HFFc6 (cell line): ENCODE measurements around the gene ARSB. TPM values are rescaled to one million over a fixed set of nuclear protein-coding genes. Genes with fewer than 3 reads are reported as not detected.
"Not testable (repeated sequence)": the region's sequence is repeated elsewhere in the genome, so short reads cannot be mapped to it uniquely, and the experiment has no call there.

Experiments used
- DNase-seq: peaks from one replicate; pipeline ENCODE4 v3.0.0-alpha.2; 2018
- H3K27ac Mint-ChIP-seq: 2 replicates; pipeline ENCODE4 v1.8.0; 2020; ENCODE audit warnings: mild to moderate bottlenecking, mixed read lengths
- H3K27me3 Mint-ChIP-seq: 2 replicates; pipeline ENCODE4 v1.8.0; 2021; ENCODE audit warnings: mild to moderate bottlenecking, moderate library complexity, mixed read lengths; ENCODE audit not compliant: insufficient read depth
- H3K36me3 Mint-ChIP-seq: 2 replicates; pipeline ENCODE4 v1.8.0; 2021; ENCODE audit warnings: low read depth, mixed read lengths
- H3K4me1 Mint-ChIP-seq: 2 replicates; pipeline ENCODE4 v1.8.0; 2020; ENCODE audit warnings: low read depth, mixed read lengths
- H3K4me3 Mint-ChIP-seq: 2 replicates; pipeline ENCODE4 v1.8.0; 2020; ENCODE audit warnings: mild to moderate bottlenecking, moderate library complexity, mixed read lengths
- H3K9me3 Mint-ChIP-seq: 2 replicates; pipeline ENCODE4 v1.8.0; 2020; ENCODE audit warnings: mild to moderate bottlenecking, mixed read lengths
- total RNA-seq, 6 experiments: library from RNA; stranded (reverse); fragmentation: NEBNext Ultra II Directional; extraction: Animal tissue kit (Norgen Biotek cat#: 25700); gene quantifications; 2 replicates in 1 of 6; 3 replicates in 5 of 6; pipeline ENCODE4 v1.2.3, GENCODE V29; 2021
- TF ChIP-seq, protein P1 (sequence below): fragments of 200-600 bp; sonication (generic); IDR thresholded peaks from 2 replicates; pipeline ENCODE4 v1.5.0; 2021; ENCODE audit warnings: antibody characterized with exemption, mild to moderate bottlenecking

ARSB gene
- total RNA-seq, 6 experiments from 2014 or later, result 24.4 to 32.7 (median 27.8) TPM

DNA sequence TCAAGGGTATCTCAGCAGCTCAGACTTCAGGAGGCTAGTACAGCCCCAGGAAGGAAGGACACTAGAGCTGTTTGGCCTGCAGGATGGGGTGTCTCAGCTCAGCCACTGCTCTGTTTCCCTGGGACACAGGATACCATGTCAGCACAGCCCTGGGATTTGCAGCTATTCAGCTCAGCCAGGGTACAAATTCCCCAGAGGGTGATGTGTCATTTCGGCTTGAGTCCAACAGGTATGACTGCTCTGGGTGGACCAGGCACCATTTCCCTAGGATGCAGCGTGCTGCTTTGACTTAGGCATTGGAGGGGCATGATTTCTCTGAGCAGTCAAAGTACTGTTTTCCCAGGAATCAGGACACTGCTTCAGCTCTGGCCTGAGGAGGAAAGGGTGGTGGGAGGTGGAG is 130.1 kb downstream of the ARSB start:
- Mint-ChIP-seq H3K9me3 (peaks cover 8% of the 10 kb centered on the region), H3K4me3 (no peak overlapping the region), H3K4me1 (no peaks in the 10 kb centered on the region)

DNA sequence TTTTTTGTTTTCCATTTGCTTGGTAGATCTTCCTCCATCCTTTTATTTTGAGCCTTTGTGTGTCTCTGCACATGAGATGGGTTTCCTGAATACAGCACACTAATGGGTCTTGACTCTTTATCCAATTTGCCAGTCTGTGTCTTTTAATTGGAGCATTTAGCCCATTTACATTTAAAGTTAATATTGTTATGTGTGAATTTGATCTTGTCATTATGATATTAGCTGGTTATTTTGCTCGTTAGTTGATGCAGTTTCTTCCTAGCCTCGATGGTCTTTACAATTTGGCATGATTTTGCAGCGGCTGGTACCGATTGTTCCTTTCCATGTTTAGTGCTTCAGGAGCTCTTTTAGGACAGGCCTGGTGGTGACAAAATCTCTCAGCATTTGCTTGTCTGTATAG is 133.2 kb downstream of the ARSB start:
- H3K9me3 Mint-ChIP-seq, H3K27me3 Mint-ChIP-seq, DNase-seq, H3K4me3 Mint-ChIP-seq, H3K27ac Mint-ChIP-seq, H3K4me1 Mint-ChIP-seq: not testable (repeated sequence)
- peaks cover 11% of the 10 kb centered on the region for H3K36me3 Mint-ChIP-seq

More for the DNA sequence above, 130.1 kb downstream of the ARSB start:
- H3K27me3 Mint-ChIP-seq, result peaks cover 1% of the 10 kb centered on the region; the same call in 1 of the 2 replicates
- TF ChIP-seq, protein P1, sequence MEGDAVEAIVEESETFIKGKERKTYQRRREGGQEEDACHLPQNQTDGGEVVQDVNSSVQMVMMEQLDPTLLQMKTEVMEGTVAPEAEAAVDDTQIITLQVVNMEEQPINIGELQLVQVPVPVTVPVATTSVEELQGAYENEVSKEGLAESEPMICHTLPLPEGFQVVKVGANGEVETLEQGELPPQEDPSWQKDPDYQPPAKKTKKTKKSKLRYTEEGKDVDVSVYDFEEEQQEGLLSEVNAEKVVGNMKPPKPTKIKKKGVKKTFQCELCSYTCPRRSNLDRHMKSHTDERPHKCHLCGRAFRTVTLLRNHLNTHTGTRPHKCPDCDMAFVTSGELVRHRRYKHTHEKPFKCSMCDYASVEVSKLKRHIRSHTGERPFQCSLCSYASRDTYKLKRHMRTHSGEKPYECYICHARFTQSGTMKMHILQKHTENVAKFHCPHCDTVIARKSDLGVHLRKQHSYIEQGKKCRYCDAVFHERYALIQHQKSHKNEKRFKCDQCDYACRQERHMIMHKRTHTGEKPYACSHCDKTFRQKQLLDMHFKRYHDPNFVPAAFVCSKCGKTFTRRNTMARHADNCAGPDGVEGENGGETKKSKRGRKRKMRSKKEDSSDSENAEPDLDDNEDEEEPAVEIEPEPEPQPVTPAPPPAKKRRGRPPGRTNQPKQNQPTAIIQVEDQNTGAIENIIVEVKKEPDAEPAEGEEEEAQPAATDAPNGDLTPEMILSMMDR, result no peak
- no peak for DNase-seq
- no peak overlapping the region for H3K27ac Mint-ChIP-seq
- H3K36me3 Mint-ChIP-seq, result peaks cover 11% of the 10 kb centered on the region

DNA sequence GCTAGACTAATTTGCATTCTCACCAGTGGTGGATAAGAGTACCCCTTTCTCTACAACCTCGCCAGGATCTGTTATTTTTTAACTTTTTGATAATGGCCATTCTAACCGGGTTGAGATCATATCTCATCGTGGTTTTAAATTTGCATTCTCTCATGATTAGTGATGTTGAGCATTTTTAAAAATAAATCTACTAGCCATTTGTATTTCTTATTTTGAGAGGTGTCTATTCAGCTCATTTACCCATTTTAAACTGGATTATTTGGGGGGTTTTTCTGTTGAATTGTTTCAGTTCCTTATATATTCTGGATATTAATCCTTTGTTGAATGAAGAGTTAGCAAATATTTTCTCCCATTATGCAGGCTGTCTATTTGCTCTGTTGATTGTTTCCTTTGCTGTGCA is 139.6 kb downstream of the ARSB start:
- Mint-ChIP-seq H3K36me3 (no peaks in the 10 kb centered on the region; the same call in 1 of the 2 replicates), H3K4me3 (no peak overlapping the region), H3K27me3 (no peaks in the 10 kb centered on the region), H3K27ac (no peak overlapping the region), H3K4me1 (peaks cover 25% of the 10 kb centered on the region), H3K9me3 (no peaks in the 10 kb centered on the region)
- no peak for DNase-seq
- TF ChIP-seq, protein P1, result no peak

DNA sequence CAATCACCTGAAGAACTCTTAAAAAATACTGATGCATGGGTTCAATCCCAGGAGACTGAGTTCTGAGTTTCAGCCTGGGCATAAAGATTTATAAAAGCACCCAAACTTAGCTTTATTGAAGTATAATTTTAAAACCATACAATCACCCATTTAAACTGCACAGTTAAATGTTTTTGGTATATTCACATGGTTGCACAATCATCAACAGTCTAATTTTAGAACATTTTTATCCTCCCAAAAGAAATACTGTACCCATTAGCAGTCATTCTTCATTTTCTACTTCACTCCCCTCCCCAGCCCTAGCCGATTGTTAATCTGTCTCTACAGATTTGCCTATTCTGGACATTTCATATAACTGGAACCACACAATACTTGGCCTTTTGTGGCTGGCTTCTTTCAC is 141.7 kb downstream of the ARSB start:
- H3K4me1 Mint-ChIP-seq, result peaks cover 25% of the 10 kb centered on the region
- TF ChIP-seq, protein P1, result no peak

DNA sequence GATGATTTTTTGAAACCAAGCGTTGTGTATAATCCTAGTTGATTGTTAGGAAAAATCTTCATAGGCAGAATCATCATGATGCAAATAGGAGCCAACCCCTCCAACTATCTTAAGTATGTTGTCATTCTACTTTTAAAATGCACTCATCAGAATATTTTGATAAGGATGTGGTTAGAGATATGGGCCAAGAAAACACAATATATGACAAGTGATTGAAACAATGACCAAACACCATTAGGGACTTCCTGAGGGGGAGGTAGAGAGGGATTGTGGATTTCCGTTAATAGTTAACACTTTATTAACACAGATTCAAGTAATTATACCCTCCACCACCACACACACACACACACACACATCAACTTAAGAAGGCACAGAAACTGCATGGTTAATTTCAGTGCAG is 143.3 kb downstream of the ARSB start:
- no peak overlapping the region for H3K4me3 Mint-ChIP-seq
- DNase-seq, result no peak
- no peaks in the 10 kb centered on the region for H3K9me3 Mint-ChIP-seq
- H3K27ac Mint-ChIP-seq, result no peak overlapping the region
- H3K27me3 Mint-ChIP-seq, result no peaks in the 10 kb centered on the region
- no peaks in the 10 kb centered on the region for H3K36me3 Mint-ChIP-seq
- H3K4me1 Mint-ChIP-seq, result peaks cover 30% of the 10 kb centered on the region
- TF ChIP-seq, protein P1, result no peak

More for the DNA sequence above, 141.7 kb downstream of the ARSB start:
- no peak for DNase-seq
- H3K27me3 Mint-ChIP-seq, result no peaks in the 10 kb centered on the region
- H3K27ac Mint-ChIP-seq, result peak overlapping the region; percentile 25; the same call in 1 of the 2 replicates
- no peak overlapping the region for H3K4me3 Mint-ChIP-seq
- H3K9me3 Mint-ChIP-seq, result no peaks in the 10 kb centered on the region
- H3K36me3 Mint-ChIP-seq, result no peaks in the 10 kb centered on the region; the same call in 1 of the 2 replicates

DNA sequence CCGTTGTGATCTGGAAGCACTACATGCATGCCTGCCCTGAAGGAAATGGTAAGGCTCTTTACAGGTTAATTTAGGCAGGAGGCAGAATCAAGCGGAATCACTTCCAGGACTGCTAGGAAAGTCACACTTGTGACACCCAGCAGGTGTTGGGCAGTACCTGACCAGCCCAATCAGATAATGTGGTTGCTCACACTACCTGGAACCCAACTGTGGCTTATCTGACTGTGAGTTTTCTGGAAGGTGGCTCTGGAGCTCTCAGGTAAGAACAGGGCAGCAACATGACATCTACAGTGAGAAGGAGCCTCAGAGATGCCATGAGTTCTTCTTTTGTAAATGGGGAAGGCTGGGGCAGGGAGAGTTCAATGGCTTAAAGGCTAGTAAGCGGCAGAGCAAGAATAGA is 146.4 kb downstream of the ARSB start:
- Mint-ChIP-seq H3K27me3 (no peaks in the 10 kb centered on the region), H3K27ac (no peak overlapping the region), H3K4me3 (no peak overlapping the region), H3K4me1 (peaks cover 18% of the 10 kb centered on the region), H3K36me3 (no peaks in the 10 kb centered on the region), H3K9me3 (no peaks in the 10 kb centered on the region)
- DNase-seq, result no peak
- TF ChIP-seq, protein P1, result no peak
